Effector memory CD4-positive, alpha-beta T cell (primary cell): ENCODE measurements around the gene DNASE1L3.
"Not testable (repeated sequence)": the region's sequence is repeated elsewhere in the genome, so short reads cannot be mapped to it uniquely, and the experiment has no call there.

Source experiments
- DNase-seq, 3 donors: peaks; one replicate each; pipeline ENCODE4 v3.0.0-alpha.2; 2020
- H3K27ac ChIP-seq: 2 replicates; pipeline ENCODE4 v1.7.0; 2013; ENCODE audit warnings: mild to moderate bottlenecking, low read length, moderate library complexity; ENCODE audit not compliant: insufficient read depth, poor library complexity, severe bottlenecking
- H3K27me3 ChIP-seq: replicated peaks from 2 replicates; pipeline ENCODE4 v1.7.0; 2013; ENCODE audit warnings: mild to moderate bottlenecking, low read length; ENCODE audit not compliant: insufficient read depth, control insufficient read depth, poor library complexity, severe bottlenecking
- H3K36me3 ChIP-seq: 2 replicates; pipeline ENCODE4 v1.7.0; 2013; ENCODE audit warnings: mild to moderate bottlenecking, low read length, moderate library complexity; ENCODE audit not compliant: control insufficient read depth, insufficient read depth
- H3K4me1 ChIP-seq: 2 replicates; pipeline ENCODE4 v1.7.0; 2013; ENCODE audit warnings: low read length, mild to moderate bottlenecking; ENCODE audit not compliant: control insufficient read depth, insufficient read depth, poor library complexity, severe bottlenecking
- H3K4me3 ChIP-seq: 2 replicates; pipeline ENCODE4 v1.7.0; 2013; ENCODE audit warnings: low read length, low read depth, mild to moderate bottlenecking; ENCODE audit not compliant: insufficient read depth, poor library complexity, severe bottlenecking
- H3K9me3 ChIP-seq: 2 replicates; pipeline ENCODE4 v1.7.0; 2013; ENCODE audit warnings: mild to moderate bottlenecking, low read length, moderate library complexity; ENCODE audit not compliant: control insufficient read depth

The DNASE1L3 gene

DNA sequence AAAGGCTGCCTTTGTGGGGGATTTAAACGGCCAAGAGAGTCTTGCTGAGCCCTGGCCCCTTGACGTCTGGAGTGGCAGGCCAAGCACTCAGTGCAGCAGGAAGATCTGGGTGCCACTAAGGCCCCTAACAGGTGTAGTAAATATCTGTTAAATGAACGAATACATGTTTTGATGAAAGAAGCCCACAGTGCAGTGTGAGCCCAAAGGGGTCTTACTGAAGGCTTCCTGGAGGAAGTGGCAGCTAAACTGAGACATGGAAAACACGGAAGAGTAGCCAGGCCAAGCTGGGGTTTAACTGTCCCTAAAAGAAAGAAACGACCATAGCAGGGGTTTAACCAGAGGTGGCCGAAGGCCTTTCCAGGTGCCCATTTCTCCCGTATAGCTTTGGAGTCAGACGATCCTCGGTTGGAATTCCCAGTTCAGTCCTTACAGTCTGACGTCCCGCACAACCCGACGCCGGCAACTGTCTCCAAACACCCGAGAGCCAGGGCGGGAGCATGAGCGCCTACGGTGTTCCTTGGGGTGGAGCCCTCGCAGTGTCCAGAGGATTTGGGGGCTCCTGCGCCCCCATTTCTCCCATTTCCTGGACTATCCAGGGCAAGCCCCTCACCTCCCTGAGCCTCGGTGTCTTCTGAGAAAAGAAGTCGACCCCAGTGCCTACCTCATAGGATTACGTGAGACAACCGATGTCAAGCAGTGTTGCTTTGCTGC lies 25.9 kb upstream of the DNASE1L3 start:
- Histone ChIP-seq H3K36me3 (no peaks in the 10 kb centered on the region), H3K4me3 (peak overlapping the region; percentile 78), H3K27me3 (no peaks in the 10 kb centered on the region), H3K4me1 (peaks cover 13% of the 10 kb centered on the region), H3K27ac (peak overlapping the region; percentile 43), H3K9me3 (no peaks in the 10 kb centered on the region)
- no peak for DNase-seq

DNA sequence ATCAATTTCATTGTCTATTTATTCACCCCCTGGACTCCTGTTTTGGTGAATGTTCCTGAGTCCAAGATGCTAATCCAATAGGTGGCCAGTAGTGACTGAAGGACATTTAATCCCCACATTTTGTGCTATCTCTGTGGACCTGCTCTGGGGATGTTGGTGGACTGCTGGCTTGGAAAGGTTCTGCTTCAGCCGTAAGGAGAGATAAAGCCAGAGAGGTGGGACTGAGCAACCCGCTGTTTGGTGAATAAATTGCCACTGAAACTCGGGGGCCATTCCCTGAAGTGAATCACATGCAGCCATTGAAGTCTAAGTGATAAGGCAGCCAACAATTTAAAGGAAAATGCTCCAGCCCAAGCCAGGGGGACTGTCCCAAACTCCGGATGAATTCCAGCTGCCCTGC lies 25.2 kb upstream of the DNASE1L3 start:
- Histone ChIP-seq H3K36me3 (no peaks in the 10 kb centered on the region), H3K9me3 (no peaks in the 10 kb centered on the region), H3K27ac (no peak overlapping the region), H3K4me3 (no peak overlapping the region), H3K27me3 (no peaks in the 10 kb centered on the region), H3K4me1 (peaks cover 13% of the 10 kb centered on the region)
- DNase-seq, result no peak

DNA sequence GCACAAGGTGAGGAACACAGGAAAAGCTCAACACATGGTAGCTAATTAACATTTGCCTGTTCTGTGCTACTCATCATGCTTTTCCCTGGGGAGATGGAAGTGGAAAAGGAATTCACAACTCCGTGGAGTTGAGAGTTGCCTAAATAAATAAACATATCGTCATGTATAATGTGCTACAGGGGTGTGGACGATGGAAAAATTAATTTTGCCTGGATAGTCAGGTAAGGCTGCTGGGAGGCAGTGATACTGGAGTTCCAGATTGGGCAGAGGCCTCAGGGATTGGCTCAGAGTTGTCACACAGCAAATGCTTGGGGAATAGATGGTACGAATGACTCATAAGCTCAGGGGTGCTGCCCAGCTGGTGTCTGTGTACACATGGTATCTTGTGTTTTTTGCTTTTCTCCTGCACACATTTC lies 23.8 kb upstream of the DNASE1L3 start:
- Histone ChIP-seq H3K36me3 (no peaks in the 10 kb centered on the region), H3K27me3 (no peaks in the 10 kb centered on the region), H3K4me3 (no peak overlapping the region), H3K4me1 (peaks cover 13% of the 10 kb centered on the region), H3K27ac (no peak overlapping the region), H3K9me3 (no peaks in the 10 kb centered on the region)
- no peak for DNase-seq

DNA sequence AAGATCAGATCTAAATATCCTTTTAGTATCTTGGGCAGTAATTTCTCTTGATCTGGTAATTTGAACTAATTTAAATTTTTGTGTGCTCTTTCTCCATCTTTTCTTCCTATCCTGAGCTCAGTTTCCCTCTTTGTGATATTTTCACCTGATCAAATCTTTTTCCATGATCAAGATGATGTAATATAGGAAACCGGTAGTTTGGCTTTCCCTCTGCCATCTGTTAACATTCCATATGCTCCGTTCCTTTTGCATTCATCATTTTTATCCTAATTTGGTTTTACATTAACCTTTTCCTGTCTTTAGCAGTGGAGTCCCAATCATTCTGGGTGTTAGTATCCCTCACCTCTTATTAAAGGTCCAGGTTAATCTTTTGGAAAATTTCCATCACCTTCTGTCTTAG lies 20.9 kb upstream of the DNASE1L3 start:
- no peak overlapping the region for H3K4me3 ChIP-seq
- no peaks in the 10 kb centered on the region for H3K27me3 ChIP-seq
- H3K9me3 ChIP-seq, result no peaks in the 10 kb centered on the region
- H3K36me3 ChIP-seq, result no peaks in the 10 kb centered on the region
- H3K4me1 ChIP-seq, result peaks cover 1% of the 10 kb centered on the region
- no peak overlapping the region for H3K27ac ChIP-seq
- no peak for DNase-seq

DNA sequence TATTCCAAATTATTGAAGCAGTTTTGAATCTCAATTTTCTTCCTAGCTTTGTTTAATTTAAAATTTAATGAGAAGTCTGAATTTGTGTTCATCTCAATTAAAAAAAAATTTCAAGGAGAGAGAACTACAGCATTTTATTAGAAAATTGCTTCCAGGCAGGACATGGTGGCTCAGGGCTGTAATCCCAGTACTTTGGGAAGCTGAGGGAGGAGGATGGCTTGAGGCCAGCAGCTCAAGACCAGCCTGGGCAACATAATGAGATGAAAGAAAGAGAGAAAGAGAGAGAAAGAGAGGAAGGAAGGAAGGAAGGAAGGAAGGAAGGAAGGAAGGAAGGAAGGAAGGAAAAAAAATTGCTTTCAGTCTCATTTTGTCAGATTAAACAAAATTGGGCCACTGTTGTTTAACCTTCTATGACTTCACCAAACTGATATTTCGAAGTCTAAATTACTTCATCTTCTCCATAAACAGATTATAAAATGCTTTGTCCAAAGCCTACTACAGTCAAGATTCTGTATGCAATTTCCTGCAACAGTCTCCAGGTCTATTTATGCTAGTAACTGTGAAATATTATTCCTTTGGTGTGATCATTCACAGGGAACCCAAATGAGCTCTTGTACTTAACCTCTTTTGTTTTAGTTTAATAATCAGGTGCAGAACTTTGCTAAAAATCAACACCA lies 20.2 kb upstream of the DNASE1L3 start:
- H3K4me3 ChIP-seq, result no peak overlapping the region
- H3K36me3 ChIP-seq, result no peaks in the 10 kb centered on the region
- DNase-seq, result no peak
- no peaks in the 10 kb centered on the region for H3K4me1 ChIP-seq
- H3K9me3 ChIP-seq, result no peaks in the 10 kb centered on the region
- no peak overlapping the region for H3K27ac ChIP-seq
- H3K27me3 ChIP-seq, result no peaks in the 10 kb centered on the region

DNA sequence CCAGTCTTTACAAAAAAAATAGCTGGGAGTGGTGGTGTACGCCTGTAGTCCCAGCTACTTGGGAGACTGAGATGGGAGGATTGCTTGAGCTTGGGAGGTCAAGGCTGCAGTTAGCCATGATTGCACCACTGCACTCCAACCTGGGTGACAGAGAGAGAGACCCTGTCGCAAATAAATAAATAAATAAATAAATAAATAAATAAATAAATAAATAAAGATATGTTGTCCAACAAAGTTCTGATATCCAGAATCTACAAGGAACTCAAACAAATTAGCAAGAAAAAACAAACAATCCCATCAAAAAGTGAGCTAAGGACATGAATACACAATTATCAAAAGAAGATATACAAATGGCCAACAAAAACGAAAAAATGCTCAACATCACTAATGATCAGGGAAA lies 17.2 kb upstream of the DNASE1L3 start:
- not testable (repeated sequence) for H3K27ac ChIP-seq, H3K27me3 ChIP-seq, H3K4me3 ChIP-seq, H3K9me3 ChIP-seq, DNase-seq, H3K4me1 ChIP-seq, H3K36me3 ChIP-seq

DNA sequence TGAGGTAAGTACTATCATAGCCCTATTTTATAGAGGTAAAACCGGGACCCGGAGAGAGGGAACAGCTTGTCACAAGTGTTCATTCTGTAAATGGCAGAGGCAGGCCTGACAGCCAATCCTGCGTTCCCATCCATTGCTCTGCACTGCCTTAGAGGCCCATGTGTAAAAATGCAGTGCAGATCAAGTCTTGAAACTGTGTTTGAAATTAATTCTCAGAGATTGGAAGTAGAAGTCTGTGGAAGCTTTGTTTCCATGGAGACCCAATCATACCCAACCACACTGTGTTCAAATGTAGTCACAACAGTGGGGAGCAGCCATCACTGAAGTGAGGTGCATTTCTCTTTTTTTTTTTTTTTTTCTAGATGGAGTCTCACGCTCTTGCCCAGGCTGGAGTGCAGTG lies 13.1 kb upstream of the DNASE1L3 start:
- Histone ChIP-seq H3K27ac (no peak overlapping the region), H3K36me3 (no peaks in the 10 kb centered on the region)
- DNase-seq, result no peak

DNA sequence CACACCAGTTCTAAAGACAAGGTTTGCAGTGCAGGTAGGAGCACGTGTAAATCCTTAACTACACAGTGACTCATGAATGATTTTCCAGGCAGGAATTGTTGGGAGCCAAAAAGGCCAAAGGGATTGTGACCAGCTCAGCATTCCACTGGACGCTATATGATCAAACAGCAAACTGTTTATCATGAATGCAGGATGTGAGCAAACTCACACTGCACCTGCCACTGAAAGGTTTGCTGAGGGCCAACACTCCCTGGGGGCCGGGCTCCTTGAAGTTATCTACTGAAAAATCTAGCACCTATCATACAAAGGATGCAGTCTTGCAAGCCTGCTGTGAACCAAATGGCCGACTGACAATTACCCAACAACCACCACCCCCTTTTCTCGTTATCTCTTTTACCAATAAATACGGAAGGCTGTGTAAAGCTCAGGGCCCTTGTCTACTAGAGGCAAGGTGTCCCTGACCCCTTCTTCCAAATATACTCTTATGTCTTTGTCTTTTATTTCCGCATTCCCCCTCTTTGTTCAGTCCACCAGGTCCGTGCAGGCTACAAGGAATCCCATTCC lies 11.5 kb upstream of the DNASE1L3 start:
- Histone ChIP-seq H3K27ac (no peak overlapping the region), H3K9me3 (no peaks in the 10 kb centered on the region), H3K27me3 (no peaks in the 10 kb centered on the region), H3K4me1 (no peaks in the 10 kb centered on the region), H3K4me3 (no peak overlapping the region), H3K36me3 (no peaks in the 10 kb centered on the region)
- no peak for DNase-seq

More for the DNA sequence above, 13.1 kb upstream of the DNASE1L3 start:
- H3K4me1 ChIP-seq, result no peaks in the 10 kb centered on the region
- no peak overlapping the region for H3K4me3 ChIP-seq
- H3K9me3 ChIP-seq, result no peaks in the 10 kb centered on the region
- no peaks in the 10 kb centered on the region for H3K27me3 ChIP-seq

DNA sequence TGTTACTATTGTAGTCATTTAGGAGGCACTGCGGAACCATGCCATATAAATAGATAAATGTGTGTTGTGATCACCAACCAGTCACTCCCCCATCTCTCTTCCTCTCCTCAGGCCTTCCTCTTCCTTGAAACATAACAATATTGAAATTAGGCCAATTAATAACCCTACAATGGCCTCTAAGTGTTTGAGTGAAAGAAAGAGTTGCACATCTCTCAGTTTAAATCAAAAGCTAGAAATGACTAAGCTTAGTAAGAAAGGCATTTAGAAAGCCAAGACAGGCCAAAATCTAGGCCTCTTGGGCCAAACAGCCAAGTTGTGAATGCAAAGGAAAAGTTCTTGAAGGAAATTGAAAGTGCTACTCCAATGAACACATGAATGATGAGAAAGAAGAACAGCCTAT lies 8.1 kb upstream of the DNASE1L3 start:
- H3K9me3 ChIP-seq, result no peaks in the 10 kb centered on the region
- no peak overlapping the region for H3K27ac ChIP-seq
- H3K4me3 ChIP-seq, result no peak overlapping the region
- H3K27me3 ChIP-seq, result no peaks in the 10 kb centered on the region
- H3K36me3 ChIP-seq, result no peaks in the 10 kb centered on the region
- no peaks in the 10 kb centered on the region for H3K4me1 ChIP-seq
- no peak for DNase-seq

DNA sequence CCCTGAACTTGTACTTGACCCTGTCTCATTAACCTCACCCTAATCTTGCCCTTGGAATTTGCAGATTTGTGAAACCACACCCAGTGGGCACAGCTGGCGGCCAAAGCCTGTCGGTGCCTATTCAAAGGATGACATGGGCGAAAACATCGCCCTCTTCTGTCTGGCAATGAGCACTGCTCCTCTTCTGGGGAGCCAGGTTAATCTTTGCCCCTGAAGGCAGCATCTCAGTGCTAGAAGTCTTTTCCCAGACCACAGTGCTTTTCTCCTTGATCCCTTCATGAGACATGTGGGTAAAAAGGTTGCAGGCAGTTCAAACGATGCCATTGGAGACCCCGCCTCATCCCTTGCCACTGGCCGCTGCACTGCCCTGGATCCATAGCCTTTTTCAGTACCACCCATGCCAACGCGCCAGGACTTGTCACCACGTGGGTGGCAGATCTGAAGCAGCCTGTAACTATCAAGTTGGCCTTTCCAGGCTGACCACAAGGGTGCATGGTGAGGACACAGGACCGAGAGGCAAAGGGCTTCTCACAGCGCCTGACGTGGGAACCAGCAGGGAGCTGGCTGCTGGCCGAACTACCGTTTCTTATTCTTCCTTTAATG lies 6.5 kb upstream of the DNASE1L3 start:
- Histone ChIP-seq H3K27me3 (no peaks in the 10 kb centered on the region), H3K27ac (no peak overlapping the region), H3K4me3 (no peak overlapping the region), H3K36me3 (no peaks in the 10 kb centered on the region), H3K4me1 (no peaks in the 10 kb centered on the region), H3K9me3 (no peaks in the 10 kb centered on the region)
- DNase-seq, result peak; percentile 13 to 38 (median 27)
